OCI-LY1 (cell line): ENCODE results near the gene NUDT4.

Source experiments
- CTCF ChIP-seq: fragments of 200-600 bp; sonication (generic), shearing (Covaris generic); IDR thresholded peaks from 2 replicates; pipeline ENCODE4 v1.5.1; 2017; ENCODE audit warnings: mild to moderate bottlenecking, antibody characterized with exemption, low read length, moderate library complexity, mixed read lengths
- EZH2 ChIP-seq: fragments of 200-600 bp; sonication (generic), shearing (Covaris generic); IDR thresholded peaks from 2 replicates; pipeline ENCODE4 v1.8.0; 2017; ENCODE audit warnings: borderline replicate concordance, mixed run types, mild to moderate bottlenecking, antibody characterized with exemption, low read length, moderate library complexity, mixed read lengths

DNA sequence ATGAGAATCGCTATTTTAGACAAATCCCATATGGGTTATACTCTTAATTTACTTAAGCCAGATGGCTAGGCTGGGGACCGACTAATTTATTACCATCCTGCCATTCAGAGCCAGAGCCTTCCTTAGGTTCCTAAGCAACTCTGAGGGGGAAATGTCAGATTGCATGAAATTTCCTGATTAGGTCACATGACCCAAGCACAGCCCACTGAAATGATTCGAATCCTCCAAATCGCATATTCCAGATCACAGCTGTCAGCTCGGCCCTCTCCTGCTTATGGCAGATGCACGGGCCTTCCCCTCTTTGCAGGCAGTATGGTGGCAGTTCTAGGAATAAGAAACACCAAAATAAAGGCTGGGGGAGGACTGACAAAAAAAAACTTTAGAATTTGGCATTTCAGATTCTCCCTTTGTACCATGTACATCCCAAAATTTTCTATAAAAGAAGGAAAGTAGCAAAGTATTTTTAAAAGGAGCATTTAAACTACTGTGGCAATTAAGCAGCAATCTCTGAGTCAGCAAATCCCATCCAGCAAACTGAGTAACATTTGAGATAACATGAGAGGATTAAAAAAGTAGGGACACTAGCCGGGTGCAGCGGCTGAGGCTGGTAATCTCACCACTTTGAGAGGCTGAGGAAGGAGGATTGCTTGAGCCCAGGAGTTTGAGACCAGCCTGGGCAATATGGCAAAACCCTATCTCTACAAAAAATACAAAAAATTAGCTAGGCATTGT lies 30.5 kb upstream of the NUDT4 start:
- no peak for TF ChIP-seq CTCF
- TF ChIP-seq EZH2: no peak
